Peyer's patch (tissue), 4 donors: ENCODE data around the gene THAP9.

Experiments
- POLR2A ChIP-seq, 2 donors: fragments of 450-650 bp; IDR thresholded peaks; one replicate each; pipeline ENCODE4 v1.5.1; 2017; ENCODE audit warnings: antibody characterized with exemption in 2 of 2, mild to moderate bottlenecking in 2 of 2, moderate library complexity in 2 of 2
- TF ChIP-seq, protein P1 (sequence below), 6 experiments: fragments of 450-650 bp in 4 of 6; fragments of 200-600 bp in 2 of 6; sonication (generic) in 1 of 6; IDR thresholded peaks; one replicate each; pipeline ENCODE4 v1.5.1; 2017 to 2019; ENCODE audit warnings: antibody characterized with exemption in 6 of 6, mild to moderate bottlenecking in 3 of 6, moderate library complexity in 1 of 6

DNA sequence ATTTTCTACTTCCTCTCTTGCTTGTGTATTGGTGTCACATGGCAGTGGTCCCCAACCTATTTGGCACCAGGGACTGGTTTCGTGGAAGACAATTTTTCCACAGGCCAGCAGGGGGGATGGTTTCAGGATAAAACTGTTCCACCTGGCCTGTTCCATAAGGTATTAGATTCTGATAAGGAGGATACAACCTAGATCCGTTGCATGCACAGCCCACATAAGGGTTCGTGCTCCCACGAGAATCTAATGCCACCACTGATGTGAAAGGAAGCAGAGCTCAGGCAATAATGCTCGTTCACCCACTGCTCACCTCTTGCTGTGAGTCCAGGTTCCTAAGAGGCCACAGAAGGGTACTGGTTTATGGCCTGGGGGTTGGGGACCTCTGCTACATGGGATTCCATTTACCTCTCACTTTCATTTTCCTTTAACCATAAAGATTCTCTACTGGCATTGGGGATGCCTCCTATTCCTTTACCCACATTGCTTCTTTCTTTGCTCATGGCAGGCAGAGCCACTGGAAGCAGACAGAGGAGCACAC, 47.7 kb upstream of the THAP9 start:
- TF ChIP-seq, protein P1, sequence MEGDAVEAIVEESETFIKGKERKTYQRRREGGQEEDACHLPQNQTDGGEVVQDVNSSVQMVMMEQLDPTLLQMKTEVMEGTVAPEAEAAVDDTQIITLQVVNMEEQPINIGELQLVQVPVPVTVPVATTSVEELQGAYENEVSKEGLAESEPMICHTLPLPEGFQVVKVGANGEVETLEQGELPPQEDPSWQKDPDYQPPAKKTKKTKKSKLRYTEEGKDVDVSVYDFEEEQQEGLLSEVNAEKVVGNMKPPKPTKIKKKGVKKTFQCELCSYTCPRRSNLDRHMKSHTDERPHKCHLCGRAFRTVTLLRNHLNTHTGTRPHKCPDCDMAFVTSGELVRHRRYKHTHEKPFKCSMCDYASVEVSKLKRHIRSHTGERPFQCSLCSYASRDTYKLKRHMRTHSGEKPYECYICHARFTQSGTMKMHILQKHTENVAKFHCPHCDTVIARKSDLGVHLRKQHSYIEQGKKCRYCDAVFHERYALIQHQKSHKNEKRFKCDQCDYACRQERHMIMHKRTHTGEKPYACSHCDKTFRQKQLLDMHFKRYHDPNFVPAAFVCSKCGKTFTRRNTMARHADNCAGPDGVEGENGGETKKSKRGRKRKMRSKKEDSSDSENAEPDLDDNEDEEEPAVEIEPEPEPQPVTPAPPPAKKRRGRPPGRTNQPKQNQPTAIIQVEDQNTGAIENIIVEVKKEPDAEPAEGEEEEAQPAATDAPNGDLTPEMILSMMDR (IDR thresholded peaks at IDR 0.05), result no peak
- TF ChIP-seq POLR2A (IDR thresholded peaks at IDR 0.05), result no peak
